Glutamatergic neuron (in vitro differentiated cells): ENCODE data around the gene TUBGCP2. TPM values are rescaled to one million over a fixed set of nuclear protein-coding genes. Genes with fewer than 3 reads are reported as not detected.

Source experiments
- DNase-seq: peaks from one replicate; pipeline ENCODE4 v3.0.0; 2022
- H3K27ac Mint-ChIP-seq: one replicate; pipeline ENCODE4 v1.8.0; 2020; ENCODE audit warnings: mild to moderate bottlenecking, mixed read lengths, inconsistent platforms; ENCODE audit not compliant: unreplicated experiment
- H3K27me3 Mint-ChIP-seq: one replicate; pipeline ENCODE4 v1.8.0; 2020; ENCODE audit warnings: mild to moderate bottlenecking, moderate library complexity, mixed read lengths, inconsistent platforms; ENCODE audit not compliant: unreplicated experiment
- H3K36me3 Mint-ChIP-seq: one replicate; pipeline ENCODE4 v1.8.0; 2020; ENCODE audit warnings: mild to moderate bottlenecking, mixed read lengths, inconsistent platforms; ENCODE audit not compliant: unreplicated experiment
- H3K4me1 Mint-ChIP-seq: one replicate; pipeline ENCODE4 v1.8.0; 2020; ENCODE audit warnings: mild to moderate bottlenecking, low read depth, mixed read lengths, inconsistent platforms; ENCODE audit not compliant: unreplicated experiment
- H3K4me3 Mint-ChIP-seq: one replicate; pipeline ENCODE4 v1.8.0; 2020; ENCODE audit warnings: mild to moderate bottlenecking, mixed read lengths, inconsistent platforms; ENCODE audit not compliant: unreplicated experiment
- H3K9me3 Mint-ChIP-seq: one replicate; pipeline ENCODE4 v1.8.0; 2020; ENCODE audit warnings: mild to moderate bottlenecking, moderate library complexity, mixed read lengths, inconsistent platforms; ENCODE audit not compliant: unreplicated experiment
- total RNA-seq: library from RNA; stranded (reverse); fragmentation: NEBNext Ultra II Directional; extraction: Animal tissue kit (Norgen Biotek cat#: 25700); gene quantifications from one replicate; pipeline ENCODE4 v1.2.1, GENCODE V29; 2021; ENCODE audit not compliant: unreplicated experiment
- TF ChIP-seq, protein P1 (sequence below): fragments of 200-600 bp; sonication (generic); IDR thresholded peaks from one replicate; pipeline ENCODE4 v1.5.0; 2021; ENCODE audit not compliant: partially characterized antibody, unreplicated experiment

Gene TUBGCP2
- total RNA-seq, 1 donor from 2014 or later = 61.4 TPM

DNA sequence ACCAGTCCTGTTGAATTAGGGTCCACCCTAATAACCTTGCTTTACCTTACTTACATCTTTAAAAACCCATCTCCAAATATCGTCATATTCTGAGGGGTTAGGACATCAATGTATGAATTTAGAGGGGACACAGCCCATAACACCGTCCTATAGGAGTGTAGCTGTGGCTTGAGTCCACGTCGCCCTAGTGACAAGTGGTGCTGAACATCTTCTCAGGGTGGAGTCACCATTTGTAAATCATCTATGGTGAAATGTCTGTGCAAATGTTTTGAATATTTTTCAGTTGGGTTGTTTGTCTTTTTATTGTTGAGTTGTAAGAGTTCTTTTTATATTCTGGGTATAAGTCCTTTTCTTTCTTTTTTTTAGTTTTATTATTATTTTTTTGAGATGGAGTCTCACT, 33.3 kb upstream of the TUBGCP2 start:
- TF ChIP-seq, protein P1, sequence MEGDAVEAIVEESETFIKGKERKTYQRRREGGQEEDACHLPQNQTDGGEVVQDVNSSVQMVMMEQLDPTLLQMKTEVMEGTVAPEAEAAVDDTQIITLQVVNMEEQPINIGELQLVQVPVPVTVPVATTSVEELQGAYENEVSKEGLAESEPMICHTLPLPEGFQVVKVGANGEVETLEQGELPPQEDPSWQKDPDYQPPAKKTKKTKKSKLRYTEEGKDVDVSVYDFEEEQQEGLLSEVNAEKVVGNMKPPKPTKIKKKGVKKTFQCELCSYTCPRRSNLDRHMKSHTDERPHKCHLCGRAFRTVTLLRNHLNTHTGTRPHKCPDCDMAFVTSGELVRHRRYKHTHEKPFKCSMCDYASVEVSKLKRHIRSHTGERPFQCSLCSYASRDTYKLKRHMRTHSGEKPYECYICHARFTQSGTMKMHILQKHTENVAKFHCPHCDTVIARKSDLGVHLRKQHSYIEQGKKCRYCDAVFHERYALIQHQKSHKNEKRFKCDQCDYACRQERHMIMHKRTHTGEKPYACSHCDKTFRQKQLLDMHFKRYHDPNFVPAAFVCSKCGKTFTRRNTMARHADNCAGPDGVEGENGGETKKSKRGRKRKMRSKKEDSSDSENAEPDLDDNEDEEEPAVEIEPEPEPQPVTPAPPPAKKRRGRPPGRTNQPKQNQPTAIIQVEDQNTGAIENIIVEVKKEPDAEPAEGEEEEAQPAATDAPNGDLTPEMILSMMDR = no peak
- peaks cover 14% of the 10 kb centered on the region for H3K27me3 Mint-ChIP-seq

DNA sequence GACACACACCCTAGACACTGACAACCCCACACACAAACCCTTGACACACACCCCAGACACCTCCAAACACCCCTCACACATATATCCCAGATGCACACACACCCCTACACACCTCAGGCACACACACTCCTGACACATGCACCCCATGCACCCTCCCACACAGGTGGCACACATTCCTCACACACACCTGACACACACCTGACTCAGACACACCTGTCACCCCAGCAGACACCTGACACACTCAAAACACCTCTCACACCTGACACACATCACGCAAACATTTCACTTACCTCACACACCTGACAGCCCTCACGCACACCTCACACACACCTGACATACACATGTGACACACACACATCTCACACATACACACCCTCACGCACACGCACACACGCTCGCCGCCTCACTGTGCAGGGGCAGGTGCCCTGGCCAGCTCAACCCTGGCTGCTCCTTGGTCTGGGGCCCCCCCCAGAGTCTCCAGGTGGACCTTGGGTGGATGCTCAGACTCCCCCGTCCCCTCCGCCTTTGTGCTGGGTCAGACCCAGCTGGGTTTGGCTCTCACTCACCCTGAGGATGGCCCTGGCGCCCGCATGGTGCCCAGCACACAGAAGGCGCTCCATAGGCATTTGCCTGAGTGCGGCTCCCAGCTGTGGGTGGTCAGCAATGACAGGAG, 31.2 kb upstream of the TUBGCP2 start:
- H3K4me1 Mint-ChIP-seq = peaks cover 4% of the 10 kb centered on the region
- no peak overlapping the region for H3K4me3 Mint-ChIP-seq
- TF ChIP-seq, protein P1 = no peak
- H3K36me3 Mint-ChIP-seq = peaks cover 6% of the 10 kb centered on the region
- no peak overlapping the region for H3K27ac Mint-ChIP-seq
- H3K9me3 Mint-ChIP-seq = peaks cover 7% of the 10 kb centered on the region
- DNase-seq = no peak
- peaks cover 8% of the 10 kb centered on the region for H3K27me3 Mint-ChIP-seq

More for the DNA sequence above, 33.3 kb upstream of the TUBGCP2 start:
- Mint-ChIP-seq H3K36me3 (peaks cover 15% of the 10 kb centered on the region), H3K9me3 (peaks cover 10% of the 10 kb centered on the region), H3K4me3 (no peak overlapping the region), H3K4me1 (peaks cover 4% of the 10 kb centered on the region), H3K27ac (no peak overlapping the region)
- DNase-seq = no peak

DNA sequence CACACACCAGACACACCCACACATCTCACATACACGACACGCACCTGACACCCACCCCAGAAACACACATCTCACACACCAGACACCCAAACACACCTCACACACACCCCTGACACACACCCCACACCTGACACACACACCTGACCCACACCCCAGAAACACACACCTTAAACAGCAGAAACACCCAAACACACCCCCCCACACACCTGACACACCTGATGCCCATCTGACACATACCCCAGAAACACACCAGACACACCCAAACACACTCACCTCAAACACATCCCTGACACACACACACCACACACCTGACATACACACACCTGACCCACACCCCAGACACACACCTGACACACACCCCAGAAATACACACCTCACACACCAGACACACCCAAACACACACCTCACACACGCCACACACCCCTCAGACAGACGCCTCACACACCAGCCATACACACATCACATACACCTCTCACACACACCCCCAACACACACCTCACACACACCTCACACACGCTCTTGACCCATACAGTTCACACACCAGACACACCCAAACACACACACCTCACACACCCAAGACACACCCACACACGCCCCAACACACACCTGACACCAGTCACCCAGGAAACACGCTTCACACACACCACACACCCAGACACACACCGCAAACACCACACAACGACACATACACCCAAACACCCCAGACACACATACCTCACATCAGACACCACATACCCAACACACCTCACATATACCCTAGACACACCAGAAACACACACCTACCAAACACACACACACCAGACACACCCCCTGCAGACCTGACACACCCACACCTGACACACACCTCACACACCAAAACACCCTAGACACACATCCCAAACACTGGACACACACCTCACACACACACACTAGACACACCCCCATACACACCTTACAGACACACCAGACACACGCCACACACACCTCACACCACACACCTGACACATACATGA, 29.7 kb upstream of the TUBGCP2 start:
- H3K27me3 Mint-ChIP-seq = peaks cover 7% of the 10 kb centered on the region
- peaks cover 5% of the 10 kb centered on the region for H3K36me3 Mint-ChIP-seq
- H3K4me3 Mint-ChIP-seq = no peak overlapping the region
- H3K27ac Mint-ChIP-seq = no peak overlapping the region
- peaks cover 4% of the 10 kb centered on the region for H3K4me1 Mint-ChIP-seq
- TF ChIP-seq, protein P1 = no peak
- DNase-seq = no peak
- peaks cover 9% of the 10 kb centered on the region for H3K9me3 Mint-ChIP-seq

DNA sequence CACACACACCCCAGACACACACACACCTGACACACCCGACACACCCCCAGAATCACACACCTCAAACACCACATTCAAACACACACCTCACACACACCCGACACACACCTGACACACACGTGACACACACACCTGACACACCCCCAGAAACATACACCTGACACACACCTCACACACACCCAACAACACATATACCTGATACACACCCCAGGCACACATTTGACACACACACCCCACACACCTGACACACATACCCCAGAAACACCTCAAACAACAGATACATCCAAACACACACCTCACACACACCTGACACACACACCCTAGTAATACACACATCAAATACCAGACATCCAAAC, 28.7 kb upstream of the TUBGCP2 start:
- H3K27ac Mint-ChIP-seq = no peak overlapping the region
- peaks cover 9% of the 10 kb centered on the region for H3K36me3 Mint-ChIP-seq
- no peak overlapping the region for H3K4me3 Mint-ChIP-seq
- no peaks in the 10 kb centered on the region for H3K4me1 Mint-ChIP-seq
- H3K9me3 Mint-ChIP-seq = peaks cover 9% of the 10 kb centered on the region
- TF ChIP-seq, protein P1 = no peak
- H3K27me3 Mint-ChIP-seq = peaks cover 12% of the 10 kb centered on the region
- no peak for DNase-seq
